GM19328 (cell line): Measurements from ENCODE around the gene LRRC36.

Experiments
- ATAC-seq: cut with Tn5 transposase; IDR thresholded peaks from one replicate; pipeline ENCODE4 v1.9.1; 2021; ENCODE audit warnings: mild to moderate bottlenecking, moderate library complexity; ENCODE audit not compliant: unreplicated experiment

Gene LRRC36

GRCh38 chr16:67326472-67327309, at the start of gene LRRC36, which contains the start of gene KCTD19:
Gene LRRC36, plus strand, starts transcription at chr16:67326815. Its CDS starts 48 bp downstream, at chr16:67326863.
Gene KCTD19, minus strand, starts transcription at chr16:67326741. Its CDS starts 34 bp downstream, at chr16:67326707.
- ATAC-seq: no peak

- no peak for ATAC-seq
Observed at GRCh38 chr16:67277294-67277998, 49.2 kb upstream of the LRRC36 start.

GRCh38 chr16:67277999-67278772, 48.4 kb upstream of the LRRC36 start:
- ATAC-seq: no peak

GRCh38 chr16:67278773-67279295, 47.8 kb upstream of the LRRC36 start:
- peak; percentile 23 for ATAC-seq

GRCh38 chr16:67279296-67280089, 47.1 kb upstream of the LRRC36 start, which contains the start of gene PLEKHG4:
Gene PLEKHG4, plus strand, starts transcription at chr16:67279532. Its CDS starts 513 bp downstream, at chr16:67280045.
- ATAC-seq: peak; percentile 87

GRCh38 chr16:67280090-67281015, 46.3 kb upstream of the LRRC36 start:
- no peak for ATAC-seq

GRCh38 chr16:67281536-67282446, 44.8 kb upstream of the LRRC36 start:
- ATAC-seq: no peak

- no peak for ATAC-seq
Observed at GRCh38 chr16:67282447-67282805, 44.2 kb upstream of the LRRC36 start.

- no peak for ATAC-seq
Observed at GRCh38 chr16:67283039-67283825, 43.4 kb upstream of the LRRC36 start.

GRCh38 chr16:67283826-67284555, 42.6 kb upstream of the LRRC36 start:
- no peak for ATAC-seq

GRCh38 chr16:67284699-67285646, 41.6 kb upstream of the LRRC36 start:
- no peak for ATAC-seq

- no peak for ATAC-seq
Observed at GRCh38 chr16:67286441-67287235, 40.0 kb upstream of the LRRC36 start.

GRCh38 chr16:67287960-67288359, 38.7 kb upstream of the LRRC36 start:
- ATAC-seq: no peak

GRCh38 chr16:67291461-67291860, 35.2 kb upstream of the LRRC36 start:
- ATAC-seq: no peak
